Prostate gland (tissue), 2 donors: Measurements from ENCODE around the gene LMTK2. TPM values are rescaled to one million over a fixed set of nuclear protein-coding genes. Genes with fewer than 3 reads are reported as not detected.

ENCODE experiments used
- DNase-seq: peaks from one replicate; pipeline ENCODE4 v3.0.0-alpha.2; 2019; ENCODE audit warnings: low spot score
- H3K27ac ChIP-seq, 2 donors: fragments of 200-600 bp; sonication (generic); 2 replicates each; pipeline ENCODE4 v1.5.1; 2017 to 2019
- H3K27me3 ChIP-seq: fragments of 200-600 bp; sonication (generic); replicated peaks from 2 replicates; pipeline ENCODE4 v1.5.1; 2019; ENCODE audit not compliant: insufficient read depth
- H3K36me3 ChIP-seq, 2 donors: fragments of 200-600 bp; sonication (generic); 1 replicate in 1 of 2; 2 replicates in 1 of 2; pipeline versions ENCODE4 v1.5.1 to v1.8.1; 2017 to 2019
- H3K4me1 ChIP-seq: fragments of 200-600 bp; sonication (generic); replicated peaks from 2 replicates; pipeline ENCODE4 v1.5.1; 2019
- H3K4me3 ChIP-seq, 2 donors: fragments of 200-600 bp; sonication (generic); 2 replicates each; pipeline ENCODE4 v1.5.1; 2017 to 2019
- H3K9me3 ChIP-seq: fragments of 200-600 bp; sonication (generic); 2 replicates; pipeline ENCODE4 v1.5.1; 2017
- CTCF ChIP-seq, 4 experiments: fragments of 200-600 bp in 2 of 4; fragments of 450-650 bp in 2 of 4; sonication (generic) in 2 of 4; IDR thresholded peaks; 1 replicate in 3 of 4; 2 replicates in 1 of 4; pipeline ENCODE4 v1.5.1; 2016 to 2019; ENCODE audit warnings: antibody characterized with exemption in 4 of 4, mild to moderate bottlenecking in 2 of 4, moderate library complexity in 2 of 4
- POLR2A ChIP-seq: fragments of 450-650 bp; IDR thresholded peaks from one replicate; pipeline ENCODE4 v1.6.1; 2016; ENCODE audit warnings: antibody characterized with exemption, mild to moderate bottlenecking
- POLR2AphosphoS5 ChIP-seq: sonication (generic); formaldehyde crosslinking; IDR thresholded peaks from one replicate; pipeline ENCODE4 v1.6.1; 2017; ENCODE audit warnings: antibody characterized with exemption
- WGBS: methylation state at CpG from one replicate; pipeline ENCODE4 v1.1.5; 2018; 5-methylcytosine and 5-hydroxymethylcytosine counted together
- intact Hi-C: fragments of 100-400 bp; cut with DNase I; formaldehyde crosslinking; loops from one replicate; pipeline ENCODE4 v1.14.2; 2022
- total RNA-seq, 2 donors: library from RNA; depleted of rRNA; stranded (reverse); fragments of >200 nt; gene quantifications; one replicate each; pipeline ENCODE4 v1.1.0, GENCODE V29; 2016

Gene LMTK2
- total RNA-seq, 2 donors from 2014 or later: 22.2 to 37.4 TPM

- WGBS: 75% methylated on average over 4 of the region's 4 CpGs
Observed at GRCh38 chr7:98112077-98112476, 5.4 kb downstream of the LMTK2 start.

DNA sequence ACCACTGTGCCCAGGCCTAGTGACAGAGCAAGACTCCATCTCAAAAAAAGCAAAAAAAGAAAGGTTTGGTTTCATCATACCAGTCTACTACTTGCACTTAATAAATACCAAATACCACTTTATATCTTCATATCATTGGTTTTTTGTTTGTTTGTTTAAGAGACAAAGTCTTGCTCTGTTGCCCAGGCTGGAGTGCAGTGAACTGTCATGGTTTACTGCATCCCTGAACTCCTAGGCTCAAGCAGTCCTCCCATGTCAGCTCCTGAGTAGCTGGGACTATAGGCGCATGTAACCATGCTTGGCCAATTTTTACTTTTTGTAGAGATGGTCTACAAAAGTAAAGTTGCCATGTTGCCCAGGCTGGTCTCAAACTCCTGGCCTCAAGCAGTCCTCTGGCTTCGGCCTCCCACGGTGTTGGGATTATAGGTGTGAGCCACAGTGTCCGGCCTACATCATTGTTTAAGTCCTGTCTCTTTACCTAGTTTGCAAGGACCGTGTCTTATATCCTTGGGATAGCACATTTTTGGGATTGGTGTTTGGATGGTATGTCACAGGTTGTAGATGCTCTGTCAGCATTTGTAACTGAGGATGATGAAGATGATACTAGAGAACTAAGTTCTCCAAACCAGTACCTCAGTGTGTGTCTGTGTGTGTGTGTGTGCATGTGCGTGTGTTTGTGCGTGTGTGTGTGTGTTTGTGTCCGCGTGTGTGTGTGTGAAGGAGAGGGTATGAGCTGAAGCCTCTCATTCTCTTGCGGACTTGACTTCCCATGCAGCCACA, 9.3 kb downstream of the LMTK2 start:
- intact Hi-C loops: no loop called here
- Histone ChIP-seq H3K36me3 (no peaks in the 10 kb centered on the region), H3K4me3 (no peak overlapping the region), H3K27ac (no peak overlapping the region), H3K4me1 (peaks cover 2% of the 10 kb centered on the region), H3K27me3 (no peaks in the 10 kb centered on the region), H3K9me3 (no peaks in the 10 kb centered on the region)
- WGBS: 98% methylated on average over 10 of the region's 10 CpGs
- no peak for DNase-seq
- no peak for TF ChIP-seq CTCF (IDR thresholded peaks at IDR 0.05)
- no peak for TF ChIP-seq POLR2A
- no peak for TF ChIP-seq POLR2AphosphoS5

More at GRCh38 chr7:98112077-98112476, 5.4 kb downstream of the LMTK2 start:
- intact Hi-C loops: no loop called here
- no peak overlapping the region for H3K4me3 ChIP-seq
- no peaks in the 10 kb centered on the region for H3K27me3 ChIP-seq
- H3K36me3 ChIP-seq: no peaks in the 10 kb centered on the region
- TF ChIP-seq POLR2A (no peak), CTCF (IDR thresholded peaks at IDR 0.05) (no peak), POLR2AphosphoS5 (no peak)
- H3K27ac ChIP-seq: no peak overlapping the region
- H3K9me3 ChIP-seq: no peaks in the 10 kb centered on the region
- peaks cover 13% of the 10 kb centered on the region for H3K4me1 ChIP-seq
- no peak for DNase-seq

GRCh38 chr7:98116656-98117461, 10.2 kb downstream of the LMTK2 start:
- H3K9me3 ChIP-seq: no peaks in the 10 kb centered on the region
- 68% methylated on average over 7 of the region's 7 CpGs for WGBS
- no peak overlapping the region for H3K4me3 ChIP-seq
- no peaks in the 10 kb centered on the region for H3K36me3 ChIP-seq
- H3K4me1 ChIP-seq: no peaks in the 10 kb centered on the region
- H3K27ac ChIP-seq: no peak overlapping the region
- DNase-seq: no peak
- TF ChIP-seq POLR2A: no peak
- no peak for TF ChIP-seq POLR2AphosphoS5
- no peak for TF ChIP-seq CTCF (IDR thresholded peaks at IDR 0.05)
- H3K27me3 ChIP-seq: no peaks in the 10 kb centered on the region
- intact Hi-C loops: no loop called here

DNA sequence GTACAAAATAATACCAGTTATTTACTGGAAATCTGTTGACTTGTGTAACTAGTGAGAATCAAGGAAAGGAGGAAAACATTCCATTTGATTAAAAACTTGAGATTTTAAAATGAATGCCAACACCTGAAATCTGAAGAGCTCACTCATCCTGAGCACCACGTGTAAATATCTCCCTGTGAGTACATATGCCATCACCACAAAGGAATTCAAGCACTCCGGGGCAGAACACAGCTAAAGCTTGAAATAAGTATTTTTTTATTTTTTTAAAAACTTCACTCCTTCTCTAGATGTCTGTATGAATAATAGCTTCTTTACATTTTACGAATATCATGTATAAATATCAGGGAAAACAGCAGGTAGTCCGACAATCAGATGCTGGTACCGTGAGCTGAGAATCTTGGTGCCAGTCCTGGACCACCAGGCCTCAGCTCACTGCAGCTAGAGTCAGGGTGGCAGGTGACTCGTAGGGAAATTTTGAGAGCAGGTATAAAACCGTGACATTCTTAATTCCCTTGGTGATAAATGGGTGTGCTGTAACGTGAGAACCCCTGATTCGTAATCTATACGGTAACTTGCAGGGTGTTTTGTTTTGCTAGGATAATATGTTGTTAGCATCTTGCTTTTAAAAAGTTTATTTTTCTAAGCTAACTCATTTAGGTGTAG, 12.7 kb downstream of the LMTK2 start:
- Histone ChIP-seq H3K27me3 (no peaks in the 10 kb centered on the region), H3K36me3 (no peaks in the 10 kb centered on the region), H3K27ac (no peak overlapping the region), H3K4me1 (peaks cover 3% of the 10 kb centered on the region), H3K9me3 (no peaks in the 10 kb centered on the region), H3K4me3 (no peak overlapping the region)
- no peak for TF ChIP-seq CTCF (IDR thresholded peaks at IDR 0.05)
- TF ChIP-seq POLR2AphosphoS5: no peak
- DNase-seq: no peak
- 57% methylated on average over 10 of the region's 10 CpGs for WGBS
- intact Hi-C loops: no loop called here
